Nephron (organoid): ENCODE measurements around the gene CLK3.

ENCODE experiments used
- H3K27ac Mint-ChIP-seq, 3 experiments: 2 replicates each; pipeline ENCODE4 v1.8.0; 2020; ENCODE audit warnings: mixed read lengths in 3 of 3, mild to moderate bottlenecking in 2 of 3, moderate library complexity in 1 of 3
- H3K27me3 Mint-ChIP-seq: 2 replicates; pipeline ENCODE4 v1.8.0; 2021; ENCODE audit warnings: low read depth, mild to moderate bottlenecking, moderate library complexity, mixed read lengths
- H3K36me3 Mint-ChIP-seq: 2 replicates; pipeline ENCODE4 v1.8.0; 2020; ENCODE audit warnings: low read depth, mixed read lengths
- H3K4me1 Mint-ChIP-seq: 2 replicates; pipeline ENCODE4 v1.8.0; 2020; ENCODE audit warnings: mixed read lengths
- H3K4me3 Mint-ChIP-seq, 3 experiments: 2 replicates each; pipeline ENCODE4 v1.8.0; 2020; ENCODE audit warnings: mild to moderate bottlenecking in 3 of 3, mixed read lengths in 3 of 3, moderate library complexity in 2 of 3
- H3K9me3 Mint-ChIP-seq: 2 replicates; pipeline ENCODE4 v1.8.0; 2020; ENCODE audit warnings: mixed read lengths
- CTCF ChIP-seq, 3 experiments: fragments of 200-600 bp; sonication (generic); IDR thresholded peaks; one replicate each; pipeline ENCODE4 v1.5.0; 2021; ENCODE audit warnings: antibody characterized with exemption in 3 of 3; ENCODE audit not compliant: unreplicated experiment in 3 of 3

CLK3 gene

GRCh38 chr15:74662064-74662860 lies 46.6 kb downstream of the CLK3 start:
- H3K36me3 Mint-ChIP-seq: peaks cover 12% of the 10 kb centered on the region
- no peak overlapping the region for H3K4me3 Mint-ChIP-seq
- no peak for TF ChIP-seq CTCF (IDR thresholded peaks at IDR 0.05; ENCODE audit: unreplicated experiment in 3 of 3)
- no peaks in the 10 kb centered on the region for H3K9me3 Mint-ChIP-seq
- peaks cover 10% of the 10 kb centered on the region for H3K4me1 Mint-ChIP-seq
- no peaks in the 10 kb centered on the region for H3K27me3 Mint-ChIP-seq
- H3K27ac Mint-ChIP-seq: no peak overlapping the region

DNA sequence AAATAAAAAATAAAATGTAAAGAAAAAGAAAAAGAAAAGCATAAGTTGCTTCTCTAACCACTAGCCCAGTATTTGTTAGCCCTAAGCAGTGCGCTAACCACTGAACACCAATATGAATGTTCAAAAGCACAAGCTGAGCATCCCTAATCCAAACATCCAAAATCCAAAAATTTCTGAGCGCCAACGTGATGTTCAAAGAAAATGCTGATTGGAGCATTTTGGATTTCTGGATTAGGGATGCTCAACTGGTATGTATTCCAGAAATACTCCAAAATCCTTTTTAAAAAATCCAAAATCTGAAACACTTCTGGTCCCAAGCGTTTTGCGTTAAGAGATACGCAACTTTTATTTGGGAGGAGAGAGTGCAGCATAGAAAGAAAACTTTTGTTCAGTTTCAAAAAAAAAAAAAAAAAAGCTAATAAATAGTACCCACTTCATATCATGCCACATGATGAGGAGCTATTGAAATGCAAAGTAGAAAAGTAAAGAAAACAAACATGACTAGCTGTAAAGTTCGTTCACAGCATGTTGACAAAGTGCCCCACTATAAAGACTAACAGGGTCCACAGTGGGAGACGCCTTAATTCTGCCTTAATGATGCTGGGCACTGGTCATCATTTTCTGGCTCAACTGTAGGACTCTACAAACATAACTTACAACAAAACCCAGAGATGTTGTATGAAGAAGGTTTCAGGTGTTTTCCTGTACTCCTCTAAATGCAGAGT lies 47.8 kb downstream of the CLK3 start:
- H3K9me3 Mint-ChIP-seq: no peaks in the 10 kb centered on the region
- TF ChIP-seq CTCF (IDR thresholded peaks at IDR 0.05; ENCODE audit: unreplicated experiment in 3 of 3): no peak
- no peak overlapping the region for H3K4me3 Mint-ChIP-seq
- H3K36me3 Mint-ChIP-seq: peaks cover 16% of the 10 kb centered on the region
- H3K27ac Mint-ChIP-seq: no peak overlapping the region
- H3K27me3 Mint-ChIP-seq: no peaks in the 10 kb centered on the region
- H3K4me1 Mint-ChIP-seq: no peaks in the 10 kb centered on the region

- Mint-ChIP-seq H3K4me3 (no peak overlapping the region), H3K9me3 (no peaks in the 10 kb centered on the region), H3K27ac (no peak overlapping the region), H3K36me3 (peaks cover 16% of the 10 kb centered on the region), H3K27me3 (no peaks in the 10 kb centered on the region), H3K4me1 (no peaks in the 10 kb centered on the region)
- no peak for TF ChIP-seq CTCF (IDR thresholded peaks at IDR 0.05; ENCODE audit: unreplicated experiment in 3 of 3)
Observed at GRCh38 chr15:74664028-74664616, 48.5 kb downstream of the CLK3 start.

DNA sequence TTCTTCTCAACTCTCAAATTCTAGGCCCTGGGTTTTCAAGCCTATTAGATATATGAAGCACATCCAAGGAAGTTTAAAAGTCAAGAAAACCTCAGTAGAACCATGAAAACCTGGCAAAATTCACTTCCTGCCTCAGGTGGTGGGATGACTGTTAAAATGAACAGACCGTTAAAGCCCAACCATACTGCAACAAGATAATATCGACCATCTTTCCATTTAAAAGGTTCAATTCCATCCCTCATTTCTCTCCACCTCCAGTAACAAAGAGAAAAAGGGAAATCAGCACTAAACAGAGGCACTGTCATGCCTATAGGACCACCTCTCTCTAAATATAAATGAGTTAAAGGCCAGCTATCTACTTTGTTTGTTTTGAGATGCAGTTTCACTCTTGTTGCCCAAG lies 49.0 kb downstream of the CLK3 start:
- Mint-ChIP-seq H3K27me3 (no peaks in the 10 kb centered on the region), H3K27ac (no peak overlapping the region), H3K9me3 (no peaks in the 10 kb centered on the region), H3K36me3 (peaks cover 16% of the 10 kb centered on the region), H3K4me3 (no peak overlapping the region), H3K4me1 (no peaks in the 10 kb centered on the region)
- TF ChIP-seq CTCF (IDR thresholded peaks at IDR 0.05; ENCODE audit: unreplicated experiment in 3 of 3): no peak

- Mint-ChIP-seq H3K27me3 (no peaks in the 10 kb centered on the region), H3K36me3 (peaks cover 29% of the 10 kb centered on the region), H3K27ac (no peak overlapping the region), H3K9me3 (no peaks in the 10 kb centered on the region), H3K4me3 (no peak overlapping the region), H3K4me1 (no peaks in the 10 kb centered on the region)
- TF ChIP-seq CTCF (IDR thresholded peaks at IDR 0.05; ENCODE audit: unreplicated experiment in 3 of 3): no peak
Observed at GRCh38 chr15:74667975-74668374, 52.3 kb downstream of the CLK3 start.
